ENCODE measurements around the gene TRAPPC12.

TRAPPC12 gene

GRCh38 chr2:3408781-3409180 lies 29.3 kb downstream of the TRAPPC12 start:
- H3K4me1 ChIP-seq, result no peaks in the 10 kb centered on the region
- H2AFZ ChIP-seq, result no peak overlapping the region
- no peaks in the 10 kb centered on the region for H3K27me3 ChIP-seq (ENCODE audit: control insufficient read depth, insufficient read depth, low read length)
- H3K79me2 ChIP-seq, result peaks cover 63% of the 10 kb centered on the region
- TF ChIP-seq CTCF (IDR thresholded peaks at IDR 0.05), result no peak
- H3K27ac ChIP-seq, result no peak overlapping the region
- H3K9ac ChIP-seq, result no peak overlapping the region
- H3K9me3 ChIP-seq (ENCODE audit: control insufficient read depth, low read length), result no peaks in the 10 kb centered on the region
- H3K36me3 ChIP-seq (ENCODE audit: control insufficient read depth, insufficient read depth, low read length), result no peaks in the 10 kb centered on the region
- H3K4me2 ChIP-seq (ENCODE audit: low read length), result no peak overlapping the region
- no peak overlapping the region for H3K4me3 ChIP-seq (ENCODE audit: low read depth, low read length)

GRCh38 chr2:3409627-3410170 lies 30.2 kb downstream of the TRAPPC12 start:
- no peak overlapping the region for H3K4me3 ChIP-seq (ENCODE audit: low read depth, low read length)
- H3K79me2 ChIP-seq, result peaks cover 63% of the 10 kb centered on the region
- H3K27ac ChIP-seq, result no peak overlapping the region
- no peaks in the 10 kb centered on the region for H3K9me3 ChIP-seq (ENCODE audit: control insufficient read depth, low read length)
- H3K27me3 ChIP-seq (ENCODE audit: control insufficient read depth, insufficient read depth, low read length), result no peaks in the 10 kb centered on the region
- H3K4me2 ChIP-seq (ENCODE audit: low read length), result no peak overlapping the region
- TF ChIP-seq CTCF (IDR thresholded peaks at IDR 0.05), result no peak
- H3K9ac ChIP-seq, result no peak overlapping the region
- H3K4me1 ChIP-seq, result no peaks in the 10 kb centered on the region
- H2AFZ ChIP-seq, result no peak overlapping the region
- no peaks in the 10 kb centered on the region for H3K36me3 ChIP-seq (ENCODE audit: control insufficient read depth, insufficient read depth, low read length)

- TF ChIP-seq CTCF (IDR thresholded peaks at IDR 0.05), result no peak
- Histone ChIP-seq H3K9me3 (ENCODE audit: control insufficient read depth, low read length) (no peaks in the 10 kb centered on the region), H2AFZ (no peak overlapping the region), H3K4me3 (ENCODE audit: low read depth, low read length) (no peak overlapping the region), H3K27ac (no peak overlapping the region), H3K79me2 (peaks cover 63% of the 10 kb centered on the region), H3K36me3 (ENCODE audit: control insufficient read depth, insufficient read depth, low read length) (no peaks in the 10 kb centered on the region), H3K9ac (no peak overlapping the region), H3K27me3 (ENCODE audit: control insufficient read depth, insufficient read depth, low read length) (no peaks in the 10 kb centered on the region), H3K4me2 (ENCODE audit: low read length) (no peak overlapping the region), H3K4me1 (no peaks in the 10 kb centered on the region)
Measured at GRCh38 chr2:3411103-3411502, 31.6 kb downstream of the TRAPPC12 start.

GRCh38 chr2:3413697-3414096 lies 34.2 kb downstream of the TRAPPC12 start:
- Histone ChIP-seq H3K27me3 (ENCODE audit: control insufficient read depth, insufficient read depth, low read length) (no peaks in the 10 kb centered on the region), H3K9ac (no peak overlapping the region), H3K27ac (no peak overlapping the region), H3K4me3 (ENCODE audit: low read depth, low read length) (no peak overlapping the region), H3K4me2 (ENCODE audit: low read length) (no peak overlapping the region), H3K36me3 (ENCODE audit: control insufficient read depth, insufficient read depth, low read length) (no peaks in the 10 kb centered on the region), H3K4me1 (no peaks in the 10 kb centered on the region), H3K9me3 (ENCODE audit: control insufficient read depth, low read length) (no peaks in the 10 kb centered on the region), H2AFZ (no peak overlapping the region), H3K79me2 (peaks cover 56% of the 10 kb centered on the region)
- no peak for TF ChIP-seq CTCF (IDR thresholded peaks at IDR 0.05)

- Histone ChIP-seq H2AFZ (no peak overlapping the region), H3K9me3 (ENCODE audit: control insufficient read depth, low read length) (no peaks in the 10 kb centered on the region), H3K27ac (no peak overlapping the region), H3K9ac (no peak overlapping the region), H3K79me2 (peaks cover 57% of the 10 kb centered on the region), H3K4me2 (ENCODE audit: low read length) (no peak overlapping the region), H3K27me3 (ENCODE audit: control insufficient read depth, insufficient read depth, low read length) (no peaks in the 10 kb centered on the region), H3K36me3 (ENCODE audit: control insufficient read depth, insufficient read depth, low read length) (no peaks in the 10 kb centered on the region), H3K4me1 (no peaks in the 10 kb centered on the region), H3K4me3 (ENCODE audit: low read depth, low read length) (no peak overlapping the region)
- TF ChIP-seq CTCF (IDR thresholded peaks at IDR 0.05), result no peak
Measured at GRCh38 chr2:3414133-3414860, 34.8 kb downstream of the TRAPPC12 start.

Data from parathyroid adenoma (tissue), 2 donors.